ENCODE data around the gene PPARD.

Gene PPARD

DNA sequence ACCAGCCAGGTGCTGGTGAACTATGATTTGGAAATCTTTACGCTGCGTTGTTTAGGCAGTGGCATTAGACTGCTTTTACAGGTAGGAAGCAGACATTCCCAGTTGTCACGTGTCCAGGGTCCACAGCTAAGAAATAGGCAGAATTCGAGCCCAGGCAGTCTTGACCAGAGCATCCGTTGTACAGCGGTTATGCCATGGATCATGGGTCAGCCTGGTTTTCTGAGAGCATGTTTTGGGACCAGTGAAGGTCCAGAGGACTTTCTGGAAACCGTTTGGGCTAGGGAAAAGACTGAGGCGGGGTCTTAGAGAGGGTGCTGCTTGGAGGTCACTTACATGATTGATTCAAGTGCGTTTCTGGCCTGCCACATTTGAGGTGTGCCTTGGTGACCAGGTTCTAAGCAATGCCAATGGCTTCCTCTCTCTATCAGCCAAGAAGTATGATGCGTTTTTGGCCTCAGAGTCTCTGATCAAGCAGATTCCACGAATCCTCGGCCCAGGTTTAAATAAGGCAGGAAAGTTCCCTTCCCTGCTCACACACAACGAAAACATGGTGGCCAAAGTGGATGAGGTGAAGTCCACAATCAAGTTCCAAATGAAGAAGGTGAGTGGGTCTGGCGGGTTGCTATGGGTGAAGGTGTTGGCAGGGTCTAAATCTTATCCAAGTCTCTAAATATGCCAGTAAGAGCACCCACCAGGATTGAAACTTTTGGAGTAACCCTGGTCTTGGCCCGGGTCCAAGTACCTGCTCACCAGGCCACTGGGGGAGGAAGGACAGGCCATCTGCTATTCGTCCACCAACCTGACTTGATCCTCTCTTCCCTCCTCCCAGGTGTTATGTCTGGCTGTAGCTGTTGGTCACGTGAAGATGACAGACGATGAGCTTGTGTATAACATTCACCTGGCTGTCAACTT lies 127.6 kb downstream of the PPARD start:
- no peak for DNase-seq (ENCODE audit: low read depth)

DNA sequence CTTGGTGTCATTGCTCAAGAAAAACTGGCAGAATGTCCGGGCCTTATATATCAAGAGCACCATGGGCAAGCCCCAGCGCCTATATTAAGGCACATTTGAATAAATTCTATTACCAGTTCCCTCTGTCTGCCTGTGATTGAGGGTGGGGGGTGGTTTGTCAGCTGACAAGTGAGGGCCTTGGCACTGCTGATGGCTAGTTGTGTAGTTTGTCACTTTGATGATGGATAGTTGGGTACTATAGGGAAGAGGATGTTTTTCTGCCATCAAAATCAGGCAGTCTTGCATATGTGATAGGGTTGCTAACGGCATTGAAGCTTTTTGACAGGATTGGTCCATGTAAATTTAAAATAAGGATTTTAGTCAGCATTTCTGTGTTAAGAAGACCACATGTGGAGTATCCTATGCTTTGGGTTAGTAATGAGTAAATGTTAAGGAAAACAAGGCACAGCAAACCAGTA lies 128.3 kb downstream of the PPARD start:
- no peak for DNase-seq (ENCODE audit: low read depth)

DNA sequence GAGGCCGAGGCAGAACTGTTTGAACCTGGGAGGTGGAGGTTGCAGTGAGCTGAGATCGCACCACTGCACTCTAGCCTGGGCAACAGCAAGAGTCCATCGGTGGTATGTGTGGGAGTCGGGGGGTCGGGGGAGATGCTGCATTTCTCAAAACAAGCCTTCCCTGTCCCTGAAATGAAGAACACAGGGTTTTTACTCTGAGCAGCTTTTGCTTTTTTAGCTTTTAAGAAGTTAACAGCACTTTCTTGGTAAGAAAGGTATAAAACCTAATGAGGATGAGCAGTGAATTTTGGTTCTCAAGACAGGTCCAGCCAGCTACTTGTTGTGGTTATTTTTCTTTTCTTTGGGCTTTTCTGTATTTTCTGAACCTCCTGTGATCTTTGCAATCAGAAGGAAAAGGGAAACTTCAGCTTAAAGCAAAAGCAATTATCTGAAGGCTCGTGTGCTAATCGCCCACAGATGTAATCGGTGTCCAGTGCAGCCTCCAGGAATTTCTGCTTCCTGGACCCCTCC lies 129.5 kb downstream of the PPARD start:
- no peak for DNase-seq (ENCODE audit: low read depth)

DNA sequence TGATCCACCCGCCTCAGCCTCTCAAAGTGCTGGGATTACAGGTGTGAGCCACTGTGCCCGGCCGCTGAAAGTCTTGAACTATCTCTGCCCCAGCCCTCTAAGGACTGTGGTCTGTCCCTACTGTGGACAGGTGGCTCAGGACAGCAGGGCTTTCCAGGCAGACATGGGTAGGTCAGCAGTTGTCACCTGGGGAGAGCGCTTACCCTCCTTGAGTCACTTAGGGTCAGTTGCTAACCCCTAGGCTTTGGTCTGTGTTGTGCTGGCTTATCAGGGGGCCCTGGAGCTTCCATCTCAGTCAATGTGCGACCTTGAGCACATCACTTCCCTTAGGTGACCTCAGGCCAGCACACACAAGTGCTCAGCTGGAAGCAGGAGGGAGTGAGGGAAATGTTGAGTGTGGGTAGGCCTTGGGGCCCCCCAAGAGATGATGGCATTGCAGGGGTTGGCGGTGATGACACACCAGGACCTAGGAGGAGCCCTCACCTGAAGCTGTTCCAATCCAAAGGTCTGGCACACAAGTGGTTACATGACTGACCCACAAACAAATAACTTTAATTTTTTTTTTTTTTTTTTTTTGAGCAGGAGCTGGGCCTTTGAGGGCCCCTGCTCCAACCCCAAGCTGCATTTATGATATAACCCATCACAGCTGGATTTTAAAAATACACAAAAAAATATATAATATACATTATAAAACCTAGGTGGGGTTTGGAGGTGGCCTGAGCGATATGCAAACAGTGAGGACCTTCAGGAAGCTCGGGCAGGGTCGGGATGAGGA lies 130.9 kb downstream of the PPARD start:
- no peak for DNase-seq (ENCODE audit: low read depth)

DNA sequence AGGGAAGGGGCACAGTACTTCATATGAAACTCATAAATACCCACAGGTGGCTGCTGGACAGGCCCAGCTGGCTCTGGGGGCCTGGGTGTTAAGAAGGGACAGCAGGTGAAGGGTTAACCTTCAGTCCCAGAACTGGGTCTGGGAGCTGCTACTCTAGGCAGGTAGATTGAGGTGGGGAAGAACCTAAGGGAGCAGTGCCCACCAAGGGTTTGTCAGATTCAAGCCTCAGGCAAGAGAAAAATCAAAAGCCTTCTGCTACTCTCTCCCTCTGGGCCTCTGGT lies 131.4 kb downstream of the PPARD start:
- no peak for DNase-seq (ENCODE audit: low read depth)

DNA sequence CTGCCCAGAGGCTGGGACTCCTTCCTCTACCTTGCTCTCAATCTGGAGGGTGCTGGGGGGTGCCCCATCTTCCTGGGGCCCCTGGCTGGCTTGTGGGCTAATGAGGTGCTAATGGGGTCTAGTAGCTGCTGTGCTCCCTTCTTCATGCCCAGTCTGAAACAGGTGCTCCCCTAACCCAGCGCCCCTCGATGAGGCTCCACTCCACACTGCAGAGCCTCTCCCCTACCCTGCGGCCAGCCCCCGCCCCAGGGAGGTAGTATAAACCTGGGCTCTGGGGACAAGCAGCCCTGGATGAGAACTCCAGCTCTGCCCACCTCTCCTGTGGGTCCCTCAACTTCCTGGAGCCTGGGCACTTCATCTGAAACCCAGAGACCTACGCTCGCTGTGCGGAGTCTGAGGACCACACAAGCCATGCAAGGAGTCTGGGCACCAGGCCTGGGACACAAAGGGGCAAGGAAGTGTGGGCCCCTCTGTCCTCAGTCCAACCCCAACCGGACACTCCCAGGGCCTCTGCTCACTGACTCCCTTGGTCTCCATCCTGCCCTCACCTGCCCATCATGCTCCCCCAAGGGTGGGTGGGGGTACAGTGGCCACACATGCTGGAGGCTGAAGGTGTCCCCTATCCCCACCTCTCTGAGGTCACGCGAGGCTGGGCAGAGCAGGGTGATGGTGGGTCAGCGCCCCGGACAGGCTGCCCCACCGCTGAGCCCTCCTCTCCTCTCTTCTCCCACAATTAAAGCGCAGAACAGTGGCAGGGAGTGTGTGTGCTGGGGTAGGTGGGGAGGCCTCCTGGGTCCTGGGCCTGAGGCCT lies 132.0 kb downstream of the PPARD start:
- DNase-seq (ENCODE audit: low read depth), result no peak

DNA sequence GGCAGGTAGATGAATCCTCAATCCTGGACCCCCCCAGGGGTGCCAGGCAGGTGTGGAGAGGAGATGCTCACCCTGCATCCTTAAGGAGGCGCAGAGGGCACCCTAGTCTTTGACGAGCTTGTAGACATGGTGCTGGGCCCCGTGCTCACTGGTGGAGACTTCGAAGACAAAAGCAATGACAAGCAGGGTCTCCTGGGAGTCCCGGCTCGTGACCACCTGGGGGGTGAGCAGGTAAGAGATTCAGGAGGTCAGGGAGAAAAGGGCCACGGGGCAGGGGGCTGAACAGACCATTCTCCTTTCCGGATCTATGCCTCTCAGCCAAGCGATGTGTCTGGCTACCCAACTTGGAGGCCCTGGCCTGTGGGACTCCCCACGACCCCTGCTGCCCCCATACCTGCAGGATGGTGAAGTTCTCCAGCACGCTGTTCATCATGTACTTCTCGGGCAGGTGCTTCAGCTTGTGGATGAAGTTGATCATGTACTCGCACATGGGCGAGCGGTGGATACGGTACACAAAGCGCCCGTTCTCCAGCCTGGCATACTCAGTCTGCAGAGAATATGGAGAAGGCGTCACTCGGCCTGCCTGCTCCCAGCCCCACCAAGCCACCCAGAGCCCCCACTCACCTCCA lies 132.7 kb downstream of the PPARD start:
- DNase-seq (ENCODE audit: low read depth), result no peak

DNA sequence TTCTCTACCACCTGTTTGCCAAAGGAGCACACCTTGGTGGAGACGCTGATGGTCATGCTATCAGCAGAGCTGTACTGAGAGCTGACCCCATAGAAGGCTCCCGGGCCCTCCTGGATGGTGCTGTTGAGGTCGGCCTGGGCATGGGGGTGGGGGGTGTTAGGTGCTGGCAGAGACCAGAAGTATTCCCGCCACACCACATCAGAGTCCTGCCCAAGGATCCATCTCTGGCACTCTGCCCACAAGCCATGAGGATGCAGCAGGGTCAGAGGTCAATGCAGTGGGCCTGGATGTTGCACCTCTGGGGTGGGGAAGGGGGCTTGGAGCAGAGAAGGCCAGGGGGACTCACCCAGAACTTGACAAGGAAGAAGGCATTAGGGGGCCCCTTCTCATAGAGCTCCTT lies 133.2 kb downstream of the PPARD start:
- DNase-seq (ENCODE audit: low read depth), result no peak

DNA sequence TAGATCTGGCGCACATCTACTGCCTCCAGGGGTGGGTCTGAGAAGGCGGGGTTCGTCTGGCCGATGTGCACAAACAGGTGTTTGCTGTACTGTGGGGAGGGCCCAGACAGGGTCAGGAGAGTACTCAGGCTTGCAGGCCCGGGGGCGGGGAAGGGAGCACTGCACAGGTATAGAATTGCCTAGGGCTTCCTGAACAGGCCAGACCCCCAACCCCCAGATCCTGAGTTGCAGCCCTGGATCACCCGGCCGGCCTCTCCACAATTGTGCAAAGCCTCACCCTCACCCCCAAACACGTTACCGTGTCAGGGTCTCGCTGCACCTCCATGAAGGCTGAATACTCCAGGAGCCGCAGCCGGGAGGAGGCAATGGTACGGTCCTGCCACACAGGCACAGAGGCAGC lies 133.6 kb downstream of the PPARD start:
- no peak for DNase-seq (ENCODE audit: low read depth)

DNA sequence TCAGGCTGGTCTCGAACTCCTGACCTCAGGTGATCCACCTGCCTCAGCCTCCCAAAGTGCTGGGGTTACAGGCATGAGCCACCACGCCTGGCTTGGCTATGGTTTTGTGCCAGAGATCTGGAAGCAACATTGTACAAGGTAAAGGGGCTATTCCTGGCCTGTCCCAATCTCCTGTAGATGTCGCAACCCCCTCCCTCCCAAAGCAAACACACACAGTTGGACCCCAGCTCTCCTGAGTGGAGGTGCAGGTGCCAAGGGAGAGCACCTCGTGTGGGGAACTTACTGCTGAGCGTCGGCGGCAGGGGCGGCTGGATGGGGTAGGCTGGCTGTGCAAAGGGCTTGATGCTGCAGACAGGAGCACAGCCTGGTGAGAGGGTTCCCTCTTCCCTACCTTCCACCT lies 134.7 kb downstream of the PPARD start:
- no peak for DNase-seq (ENCODE audit: low read depth)

All from activated T-cell treated with anti-CD3 and anti-CD28 coated beads for 24 hours (primary cell).